ENCODE results near the gene CDCA4.

DNA sequence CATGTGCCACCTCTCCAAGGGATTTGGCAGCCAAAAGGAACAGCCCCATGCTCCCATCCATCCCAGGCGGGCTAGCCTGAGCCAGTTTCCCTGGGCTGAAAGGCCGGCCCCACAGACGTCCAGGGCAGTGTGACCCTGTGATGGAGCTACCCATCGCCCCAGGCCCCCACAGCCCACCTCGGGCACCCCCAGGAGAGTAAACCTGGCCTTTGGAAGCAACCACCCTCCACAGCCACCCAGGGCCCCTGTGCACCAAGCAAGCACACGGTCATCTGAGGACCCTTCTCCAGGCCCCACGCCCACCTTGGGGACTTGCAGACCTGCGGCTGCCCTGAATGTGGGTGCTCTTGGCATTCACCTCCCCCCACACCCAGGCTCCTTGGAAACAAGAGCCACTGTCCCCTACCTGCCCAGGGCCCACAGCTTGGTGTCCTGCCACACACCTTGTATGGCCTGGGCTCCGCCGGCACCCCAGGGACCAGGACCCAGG lies 51.1 kb downstream of the CDCA4 start:
- TF ChIP-seq, protein P1, sequence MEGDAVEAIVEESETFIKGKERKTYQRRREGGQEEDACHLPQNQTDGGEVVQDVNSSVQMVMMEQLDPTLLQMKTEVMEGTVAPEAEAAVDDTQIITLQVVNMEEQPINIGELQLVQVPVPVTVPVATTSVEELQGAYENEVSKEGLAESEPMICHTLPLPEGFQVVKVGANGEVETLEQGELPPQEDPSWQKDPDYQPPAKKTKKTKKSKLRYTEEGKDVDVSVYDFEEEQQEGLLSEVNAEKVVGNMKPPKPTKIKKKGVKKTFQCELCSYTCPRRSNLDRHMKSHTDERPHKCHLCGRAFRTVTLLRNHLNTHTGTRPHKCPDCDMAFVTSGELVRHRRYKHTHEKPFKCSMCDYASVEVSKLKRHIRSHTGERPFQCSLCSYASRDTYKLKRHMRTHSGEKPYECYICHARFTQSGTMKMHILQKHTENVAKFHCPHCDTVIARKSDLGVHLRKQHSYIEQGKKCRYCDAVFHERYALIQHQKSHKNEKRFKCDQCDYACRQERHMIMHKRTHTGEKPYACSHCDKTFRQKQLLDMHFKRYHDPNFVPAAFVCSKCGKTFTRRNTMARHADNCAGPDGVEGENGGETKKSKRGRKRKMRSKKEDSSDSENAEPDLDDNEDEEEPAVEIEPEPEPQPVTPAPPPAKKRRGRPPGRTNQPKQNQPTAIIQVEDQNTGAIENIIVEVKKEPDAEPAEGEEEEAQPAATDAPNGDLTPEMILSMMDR (IDR thresholded peaks at IDR 0.05; ENCODE audit: low read depth, low read length, poor library complexity, severe bottlenecking): no peak
- no peak for TF ChIP-seq EZH2phosphoT487 (IDR thresholded peaks at IDR 0.05; ENCODE audit: borderline replicate concordance, low read length)
